ENCODE data around the gene NOSTRIN. TPM values are rescaled to one million over a fixed set of nuclear protein-coding genes. Genes with fewer than 3 reads are reported as not detected.

Gene NOSTRIN
- total RNA-seq, 1 experiment from 2014 or later, result not detected

GRCh38 chr2:168814939-168815907 lies 12.8 kb downstream of the NOSTRIN start:
- Histone ChIP-seq H3K27me3 (replicated peaks) (no peaks in the 10 kb centered on the region), H3K4me1 (replicated peaks) (no peaks in the 10 kb centered on the region), H3K9me3 (replicated peaks) (no peaks in the 10 kb centered on the region), H3K36me3 (no peaks in the 10 kb centered on the region), H3K4me3 (no peak overlapping the region), H3K27ac (no peak overlapping the region)
- DNase-seq (ENCODE audit: low read depth in 1 of 2, low spot score in 2 of 2), result no peak

DNA sequence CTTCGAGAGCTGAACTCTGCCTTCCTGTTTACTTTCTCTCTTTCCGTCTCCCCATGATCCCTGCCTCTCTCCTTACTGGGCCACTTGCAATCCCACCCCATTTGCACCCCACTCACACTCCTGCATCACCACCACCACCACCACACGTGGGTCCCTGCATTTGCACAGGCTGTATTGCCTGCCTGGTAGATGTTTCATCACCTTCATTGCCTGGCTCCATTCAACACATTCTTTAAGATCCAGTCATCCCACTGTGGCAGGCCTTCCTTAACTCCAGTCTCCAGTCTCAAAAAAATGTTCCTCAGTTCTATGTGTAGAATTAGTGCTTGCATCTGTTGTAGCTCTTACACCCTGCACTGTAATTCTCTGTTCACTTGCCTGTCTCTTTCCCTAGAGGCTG lies 13.9 kb downstream of the NOSTRIN start:
- Histone ChIP-seq H3K27me3 (replicated peaks) (no peaks in the 10 kb centered on the region), H3K9me3 (replicated peaks) (no peaks in the 10 kb centered on the region), H3K4me1 (replicated peaks) (no peaks in the 10 kb centered on the region), H3K27ac (no peak overlapping the region), H3K4me3 (no peak overlapping the region), H3K36me3 (no peaks in the 10 kb centered on the region)
- no peak for DNase-seq (ENCODE audit: low read depth in 1 of 2, low spot score in 2 of 2)

DNA sequence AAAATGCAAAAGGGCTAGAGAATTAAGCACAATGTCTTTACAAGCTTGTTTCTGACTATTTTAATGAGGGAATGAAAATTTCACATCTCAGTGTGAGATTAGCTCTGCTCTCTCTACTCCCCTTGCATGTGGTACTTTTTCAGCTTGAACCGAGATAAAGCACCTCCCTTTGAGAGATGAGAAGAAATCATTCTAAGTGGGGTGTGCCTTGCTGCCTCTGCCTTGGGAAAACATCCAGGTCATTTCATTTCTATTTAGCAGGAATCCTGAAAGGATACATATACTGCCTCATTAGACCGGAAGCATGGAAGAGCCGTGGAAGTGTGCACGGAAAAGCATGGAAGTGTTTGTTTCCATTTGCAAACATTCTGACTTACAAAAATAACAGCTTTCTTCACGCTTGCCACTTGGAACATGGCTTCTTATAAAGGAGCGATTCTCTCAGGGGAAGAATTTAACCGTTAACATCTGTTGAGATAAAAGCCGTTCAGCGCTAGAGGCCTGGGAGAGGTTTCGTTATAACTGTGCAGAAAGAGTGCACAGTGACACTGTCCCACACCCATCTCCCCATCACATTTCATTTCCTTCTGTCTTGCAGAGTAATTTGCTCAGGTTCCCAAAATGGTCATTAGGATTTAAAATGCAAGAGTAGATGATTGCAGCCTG lies 16.7 kb downstream of the NOSTRIN start:
- Histone ChIP-seq H3K27ac (no peak overlapping the region), H3K4me3 (no peak overlapping the region), H3K27me3 (replicated peaks) (no peaks in the 10 kb centered on the region), H3K9me3 (replicated peaks) (no peaks in the 10 kb centered on the region), H3K36me3 (no peaks in the 10 kb centered on the region), H3K4me1 (replicated peaks) (no peaks in the 10 kb centered on the region)
- DNase-seq (ENCODE audit: low read depth in 1 of 2, low spot score in 2 of 2), result no peak

DNA sequence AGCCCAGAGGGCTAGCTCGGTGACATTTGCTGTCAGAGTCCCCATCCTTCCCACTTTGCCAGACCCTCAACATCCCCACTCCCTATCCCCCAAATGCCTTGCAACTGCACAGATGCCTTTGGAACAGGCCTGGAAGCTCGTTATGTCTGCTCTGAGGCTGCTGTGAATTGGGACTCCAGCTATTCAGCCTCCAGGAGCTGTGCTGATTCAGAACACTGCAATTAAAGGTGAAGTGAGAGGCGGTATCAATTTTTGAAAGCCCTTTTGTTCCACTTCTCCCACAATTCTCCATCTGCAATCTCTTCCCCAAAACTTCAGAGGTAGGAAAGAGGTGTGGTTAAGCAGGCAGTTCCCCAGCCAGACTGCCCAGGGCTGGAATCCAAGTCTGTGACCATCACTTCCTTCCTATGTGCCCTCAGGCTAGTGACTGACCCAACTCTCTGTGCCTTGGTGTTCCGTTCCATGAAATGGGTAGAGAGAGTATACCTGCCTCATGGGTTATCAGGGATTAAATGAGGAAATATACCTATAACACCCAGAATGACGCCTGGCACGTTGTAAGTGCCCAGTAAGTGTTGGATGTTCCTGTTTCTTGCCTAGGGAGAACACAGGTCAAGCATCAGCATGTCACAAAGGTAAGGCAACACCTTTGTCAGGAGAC lies 17.5 kb downstream of the NOSTRIN start:
- DNase-seq (ENCODE audit: low read depth in 1 of 2, low spot score in 2 of 2), result no peak

DNA sequence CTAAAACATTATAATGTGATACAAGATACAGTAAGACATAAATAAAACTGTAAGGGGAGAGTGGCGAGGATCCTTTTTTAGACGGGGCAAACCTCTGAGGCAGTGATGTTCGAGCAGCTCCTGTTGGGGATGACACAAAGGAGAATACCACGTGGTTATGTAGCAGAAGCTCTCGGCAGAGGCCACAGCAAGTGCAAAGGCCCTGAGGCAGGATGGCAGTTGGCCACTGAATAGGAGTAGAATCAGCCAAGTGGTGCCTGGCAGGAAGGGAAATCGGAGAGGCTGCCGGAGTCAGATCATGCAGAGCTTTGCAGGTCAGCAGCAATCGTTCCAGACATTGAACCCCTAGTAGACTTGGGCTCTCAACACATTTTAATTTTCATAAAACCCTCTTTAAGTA lies 19.1 kb downstream of the NOSTRIN start:
- Histone ChIP-seq H3K4me3 (no peak overlapping the region), H3K4me1 (replicated peaks) (no peaks in the 10 kb centered on the region), H3K27me3 (replicated peaks) (no peaks in the 10 kb centered on the region), H3K27ac (no peak overlapping the region), H3K36me3 (no peaks in the 10 kb centered on the region), H3K9me3 (replicated peaks) (no peaks in the 10 kb centered on the region)
- no peak for DNase-seq (ENCODE audit: low read depth in 1 of 2, low spot score in 2 of 2)

More for the DNA sequence above, 17.5 kb downstream of the NOSTRIN start:
- no peaks in the 10 kb centered on the region for H3K9me3 ChIP-seq (replicated peaks)
- no peaks in the 10 kb centered on the region for H3K4me1 ChIP-seq (replicated peaks)
- no peaks in the 10 kb centered on the region for H3K27me3 ChIP-seq (replicated peaks)
- no peaks in the 10 kb centered on the region for H3K36me3 ChIP-seq
- no peak overlapping the region for H3K4me3 ChIP-seq
- no peak overlapping the region for H3K27ac ChIP-seq

DNA sequence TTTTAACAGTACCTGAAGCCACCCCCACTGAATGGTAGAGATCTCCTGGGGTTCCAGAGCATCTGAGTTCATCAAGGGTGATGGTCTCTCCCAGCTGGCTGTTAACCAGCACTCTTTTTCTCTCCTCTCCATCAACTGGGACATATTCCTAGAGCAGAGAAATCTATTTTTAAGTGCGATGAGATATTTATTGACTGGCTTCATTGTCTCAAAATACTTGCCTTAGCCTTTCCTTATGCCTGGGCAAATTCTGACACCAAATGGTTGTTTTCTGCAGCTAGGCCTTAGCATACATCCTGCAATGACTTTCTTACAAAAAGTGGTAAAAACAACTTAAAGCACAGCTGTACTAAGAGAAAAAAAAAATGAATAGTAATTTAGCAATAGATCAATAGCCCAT lies 19.6 kb downstream of the NOSTRIN start:
- no peaks in the 10 kb centered on the region for H3K9me3 ChIP-seq (replicated peaks)

DNA sequence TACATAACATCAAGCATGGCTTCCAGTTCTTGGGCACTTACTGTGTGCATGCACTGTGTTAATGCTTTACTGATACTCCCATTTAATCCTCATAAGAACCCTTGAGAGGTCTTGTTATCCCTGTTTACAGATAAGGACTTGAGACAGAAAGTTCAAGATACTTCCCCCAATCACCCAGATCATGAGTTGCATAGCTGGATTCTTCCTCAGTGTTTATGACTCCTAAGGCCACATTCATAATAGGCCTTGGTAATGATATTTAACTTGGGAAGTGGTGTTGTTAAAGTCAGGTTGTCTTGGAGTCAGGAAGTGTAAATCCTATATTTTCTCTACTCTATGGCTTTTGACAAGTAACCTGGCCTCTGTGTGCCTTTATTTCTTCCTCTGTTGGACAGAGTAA lies 22.7 kb downstream of the NOSTRIN start:
- Histone ChIP-seq H3K27me3 (replicated peaks) (no peaks in the 10 kb centered on the region), H3K36me3 (no peaks in the 10 kb centered on the region)
- DNase-seq (ENCODE audit: low read depth in 1 of 2, low spot score in 2 of 2), result no peak

More for the DNA sequence above, 19.6 kb downstream of the NOSTRIN start:
- no peak for DNase-seq (ENCODE audit: low read depth in 1 of 2, low spot score in 2 of 2)
- Histone ChIP-seq H3K4me3 (no peak overlapping the region), H3K27ac (no peak overlapping the region), H3K27me3 (replicated peaks) (no peaks in the 10 kb centered on the region), H3K36me3 (no peaks in the 10 kb centered on the region), H3K4me1 (replicated peaks) (no peaks in the 10 kb centered on the region)

DNA sequence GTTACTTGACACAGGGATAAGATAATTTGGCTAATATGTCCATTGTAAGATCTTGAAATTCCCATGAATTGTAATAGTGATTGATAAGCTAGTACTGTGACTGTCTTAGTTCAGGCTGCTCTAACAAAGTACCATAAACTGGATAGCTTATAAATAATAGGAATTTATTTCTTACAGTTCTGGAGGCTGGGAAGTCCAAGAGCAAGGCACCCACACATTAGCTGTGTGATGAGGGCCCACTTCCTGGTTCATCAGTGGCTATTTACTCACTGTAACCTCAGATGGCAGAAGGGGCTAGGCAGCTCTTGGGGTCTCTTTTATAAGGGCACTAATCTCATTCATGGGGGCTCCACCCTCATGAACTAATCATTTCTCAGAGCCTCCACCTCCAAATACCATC lies 28.5 kb downstream of the NOSTRIN start:
- DNase-seq (ENCODE audit: low read depth in 1 of 2, low spot score in 2 of 2), result no peak
- H3K36me3 ChIP-seq, result no peaks in the 10 kb centered on the region

More for the DNA sequence above, 22.7 kb downstream of the NOSTRIN start:
- Histone ChIP-seq H3K4me1 (replicated peaks) (no peaks in the 10 kb centered on the region), H3K4me3 (no peak overlapping the region), H3K27ac (no peak overlapping the region), H3K9me3 (replicated peaks) (no peaks in the 10 kb centered on the region)

GRCh38 chr2:168831662-168832061 lies 29.2 kb downstream of the NOSTRIN start:
- Histone ChIP-seq H3K27ac (no peak overlapping the region), H3K4me1 (replicated peaks) (no peaks in the 10 kb centered on the region), H3K9me3 (replicated peaks) (no peaks in the 10 kb centered on the region), H3K36me3 (no peaks in the 10 kb centered on the region), H3K4me3 (no peak overlapping the region), H3K27me3 (replicated peaks) (no peaks in the 10 kb centered on the region)
- no peak for DNase-seq (ENCODE audit: low read depth in 1 of 2, low spot score in 2 of 2)

More for the DNA sequence above, 28.5 kb downstream of the NOSTRIN start:
- H3K4me1 ChIP-seq (replicated peaks), result no peaks in the 10 kb centered on the region
- no peak overlapping the region for H3K27ac ChIP-seq
- H3K4me3 ChIP-seq, result no peak overlapping the region
- no peaks in the 10 kb centered on the region for H3K27me3 ChIP-seq (replicated peaks)
- no peaks in the 10 kb centered on the region for H3K9me3 ChIP-seq (replicated peaks)

DNA sequence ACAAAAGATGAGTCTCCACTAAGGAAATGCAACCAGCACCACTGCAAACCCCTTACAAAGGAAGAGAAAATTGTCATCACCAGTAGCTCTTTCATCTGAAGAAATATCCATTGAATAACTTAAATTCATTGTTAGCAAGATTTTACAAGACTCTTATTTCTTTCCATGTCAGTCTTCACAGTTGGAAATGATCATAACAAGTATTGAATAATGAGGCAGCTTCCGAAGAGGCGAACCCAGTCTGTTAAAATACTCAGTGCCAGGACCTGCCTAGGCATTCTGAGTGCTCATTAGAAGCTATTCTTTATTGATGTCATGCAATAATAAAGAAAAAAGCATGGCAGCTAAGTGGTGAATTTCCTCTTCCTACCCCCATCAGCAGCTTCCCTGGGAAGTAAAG lies 33.5 kb downstream of the NOSTRIN start:
- Histone ChIP-seq H3K27ac (no peak overlapping the region), H3K4me1 (replicated peaks) (no peaks in the 10 kb centered on the region), H3K9me3 (replicated peaks) (no peaks in the 10 kb centered on the region), H3K36me3 (no peaks in the 10 kb centered on the region), H3K27me3 (replicated peaks) (no peaks in the 10 kb centered on the region), H3K4me3 (no peak overlapping the region)
- no peak for DNase-seq (ENCODE audit: low read depth in 1 of 2, low spot score in 2 of 2)

DNA sequence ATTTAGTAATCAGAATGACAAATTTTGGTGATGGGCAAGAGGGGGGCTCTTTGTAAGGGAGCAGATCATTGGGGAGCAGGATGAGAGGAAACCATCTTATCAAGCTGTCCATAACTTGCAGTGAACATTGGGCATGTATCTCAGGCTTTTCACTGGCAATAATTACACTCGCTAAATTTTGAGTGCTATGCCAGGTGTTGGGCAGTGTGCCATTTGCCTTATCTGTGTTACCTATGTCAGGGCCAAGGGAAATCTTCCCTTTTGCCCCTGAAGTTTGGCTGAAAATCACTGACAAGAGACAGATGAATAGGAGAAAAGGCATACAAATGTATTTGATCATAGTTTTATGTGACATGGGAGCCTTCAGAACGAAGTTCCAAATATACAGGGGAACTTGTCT lies 39.0 kb downstream of the NOSTRIN start:
- H3K4me1 ChIP-seq (replicated peaks), result no peaks in the 10 kb centered on the region
- H3K36me3 ChIP-seq, result no peaks in the 10 kb centered on the region
- DNase-seq (ENCODE audit: low read depth in 1 of 2, low spot score in 2 of 2), result no peak
- H3K4me3 ChIP-seq, result no peak overlapping the region
- H3K27me3 ChIP-seq (replicated peaks), result no peaks in the 10 kb centered on the region
- H3K9me3 ChIP-seq (replicated peaks), result no peaks in the 10 kb centered on the region
- H3K27ac ChIP-seq, result no peak overlapping the region

- no peaks in the 10 kb centered on the region for H3K27me3 ChIP-seq (replicated peaks)
- no peaks in the 10 kb centered on the region for H3K4me1 ChIP-seq (replicated peaks)
- no peaks in the 10 kb centered on the region for H3K36me3 ChIP-seq
- H3K9me3 ChIP-seq (replicated peaks), result no peaks in the 10 kb centered on the region
- no peak for DNase-seq (ENCODE audit: low read depth in 1 of 2, low spot score in 2 of 2)
- H3K4me3 ChIP-seq, result no peak overlapping the region
- H3K27ac ChIP-seq, result no peak overlapping the region
Measured at GRCh38 chr2:168843253-168843652, 40.8 kb downstream of the NOSTRIN start.

- Histone ChIP-seq H3K27me3 (replicated peaks) (no peaks in the 10 kb centered on the region), H3K9me3 (replicated peaks) (no peaks in the 10 kb centered on the region), H3K4me3 (no peak overlapping the region), H3K27ac (no peak overlapping the region), H3K36me3 (peaks cover 3% of the 10 kb centered on the region), H3K4me1 (replicated peaks) (no peaks in the 10 kb centered on the region)
- no peak for DNase-seq (ENCODE audit: low read depth in 1 of 2, low spot score in 2 of 2)
Measured at GRCh38 chr2:168848225-168848624, 45.8 kb downstream of the NOSTRIN start.

GRCh38 chr2:168849610-168850009 lies 47.2 kb downstream of the NOSTRIN start:
- Histone ChIP-seq H3K4me3 (no peak overlapping the region), H3K27me3 (replicated peaks) (no peaks in the 10 kb centered on the region), H3K27ac (no peak overlapping the region), H3K4me1 (replicated peaks) (no peaks in the 10 kb centered on the region), H3K36me3 (peaks cover 6% of the 10 kb centered on the region), H3K9me3 (replicated peaks) (no peaks in the 10 kb centered on the region)
- no peak for DNase-seq (ENCODE audit: low read depth in 1 of 2, low spot score in 2 of 2)
